Measurements from ENCODE around the gene ARIH2. TPM values are rescaled to one million over a fixed set of nuclear protein-coding genes. Genes with fewer than 3 reads are reported as not detected.

ARIH2 gene
- total RNA-seq, 1 experiment from 2014 or later, result 167 TPM

DNA sequence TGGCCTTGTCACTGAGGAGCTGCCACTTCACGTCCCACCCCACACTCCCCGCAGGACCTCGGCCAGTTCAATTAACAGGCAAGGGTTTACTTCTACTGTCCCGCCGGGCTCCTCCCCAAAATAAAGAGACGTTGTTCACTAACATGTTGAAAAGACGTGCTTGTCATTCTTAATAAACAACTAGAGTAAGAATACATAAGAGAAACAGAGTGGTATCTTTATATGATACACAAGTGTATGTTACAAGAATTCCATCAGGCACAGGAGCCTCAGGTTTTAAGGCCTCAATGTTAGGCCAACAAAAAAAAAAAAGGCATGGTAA, 110.9 kb downstream of the ARIH2 start:
- DNase-seq (ENCODE audit: unreplicated experiment), result no peak
- H3K36me3 Mint-ChIP-seq (ENCODE audit: insufficient read depth, unreplicated experiment), result peaks cover 92% of the 10 kb centered on the region
- ChIA-PET POLR2A (interaction anchor here (0.5 to 2.4 kb wide), 28 partner anchors 8 to 801 kb away, joined by 3 to 47 read pairs (median 4); partner anchors contain the start of genes ARIH2, DALRD3, LAMB2 and NICN1), CTCF (interaction anchor here (0.6 to 1.9 kb wide), 2 partner anchors 40 to 749 kb away, joined by 3 to 7 read pairs; no protein-coding TSS in a partner anchor)
- peak overlapping the region; percentile 95 for H3K4me3 Mint-ChIP-seq (ENCODE audit: unreplicated experiment)
- no peaks in the 10 kb centered on the region for H3K27me3 Mint-ChIP-seq (ENCODE audit: insufficient read depth, unreplicated experiment)
- H3K9me3 Mint-ChIP-seq (ENCODE audit: unreplicated experiment), result no peaks in the 10 kb centered on the region
- peaks cover 40% of the 10 kb centered on the region for H3K4me1 Mint-ChIP-seq (ENCODE audit: insufficient read depth, unreplicated experiment)
- intact Hi-C loops (cut with micrococcal nuclease), result loop anchor here (5.0 to 10.0 kb wide), 2 partner anchors 63 to 125 kb away; partner anchors contain the start of gene QRICH1
- peak overlapping the region; percentile 99 for H3K27ac Mint-ChIP-seq (ENCODE audit: low read depth, unreplicated experiment)
- TF ChIP-seq, protein P1, sequence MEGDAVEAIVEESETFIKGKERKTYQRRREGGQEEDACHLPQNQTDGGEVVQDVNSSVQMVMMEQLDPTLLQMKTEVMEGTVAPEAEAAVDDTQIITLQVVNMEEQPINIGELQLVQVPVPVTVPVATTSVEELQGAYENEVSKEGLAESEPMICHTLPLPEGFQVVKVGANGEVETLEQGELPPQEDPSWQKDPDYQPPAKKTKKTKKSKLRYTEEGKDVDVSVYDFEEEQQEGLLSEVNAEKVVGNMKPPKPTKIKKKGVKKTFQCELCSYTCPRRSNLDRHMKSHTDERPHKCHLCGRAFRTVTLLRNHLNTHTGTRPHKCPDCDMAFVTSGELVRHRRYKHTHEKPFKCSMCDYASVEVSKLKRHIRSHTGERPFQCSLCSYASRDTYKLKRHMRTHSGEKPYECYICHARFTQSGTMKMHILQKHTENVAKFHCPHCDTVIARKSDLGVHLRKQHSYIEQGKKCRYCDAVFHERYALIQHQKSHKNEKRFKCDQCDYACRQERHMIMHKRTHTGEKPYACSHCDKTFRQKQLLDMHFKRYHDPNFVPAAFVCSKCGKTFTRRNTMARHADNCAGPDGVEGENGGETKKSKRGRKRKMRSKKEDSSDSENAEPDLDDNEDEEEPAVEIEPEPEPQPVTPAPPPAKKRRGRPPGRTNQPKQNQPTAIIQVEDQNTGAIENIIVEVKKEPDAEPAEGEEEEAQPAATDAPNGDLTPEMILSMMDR (IDR thresholded peaks at IDR 0.05; ENCODE audit: unreplicated experiment), result no peak
- no TSS peak for BruUV-seq (replicated peaks)

DNA sequence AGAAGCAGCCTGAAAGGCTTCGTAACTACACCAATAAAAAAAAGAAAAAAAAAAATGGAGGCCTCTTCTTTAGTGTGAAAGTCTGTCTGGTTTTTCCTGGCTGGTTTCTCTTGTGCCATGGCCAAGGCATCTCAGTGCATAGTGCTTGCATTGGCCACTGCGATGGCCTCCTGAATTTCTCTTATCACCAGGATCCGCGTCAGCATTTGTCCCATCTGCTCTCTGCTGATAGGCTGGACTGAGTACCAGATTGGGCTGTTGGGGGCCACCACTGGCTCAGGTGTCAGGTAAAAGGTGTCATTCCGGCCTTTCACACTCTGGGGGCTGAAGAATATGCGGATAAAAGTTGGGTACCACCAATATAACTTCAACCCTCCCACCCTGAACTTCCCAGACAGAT, 111.7 kb downstream of the ARIH2 start:
- DNase-seq (ENCODE audit: unreplicated experiment), result no peak
- Mint-ChIP-seq H3K27me3 (ENCODE audit: insufficient read depth, unreplicated experiment) (no peaks in the 10 kb centered on the region), H3K9me3 (ENCODE audit: unreplicated experiment) (no peaks in the 10 kb centered on the region), H3K4me1 (ENCODE audit: insufficient read depth, unreplicated experiment) (peaks cover 37% of the 10 kb centered on the region), H3K27ac (ENCODE audit: low read depth, unreplicated experiment) (no peak overlapping the region), H3K4me3 (ENCODE audit: unreplicated experiment) (no peak overlapping the region), H3K36me3 (ENCODE audit: insufficient read depth, unreplicated experiment) (peaks cover 84% of the 10 kb centered on the region)
- POLR2A ChIA-PET, result no interaction called here
- intact Hi-C loops (cut with micrococcal nuclease), result no loop called here
- CTCF ChIA-PET, result interaction anchor here (2.9 kb wide), 1 partner anchor 8 kb away, joined by 14 read pairs; the partner anchor contains the start of gene NDUFAF3
- TF ChIP-seq, protein P1 (IDR thresholded peaks at IDR 0.05; ENCODE audit: unreplicated experiment), result no peak
- no TSS peak for BruUV-seq (replicated peaks)

DNA sequence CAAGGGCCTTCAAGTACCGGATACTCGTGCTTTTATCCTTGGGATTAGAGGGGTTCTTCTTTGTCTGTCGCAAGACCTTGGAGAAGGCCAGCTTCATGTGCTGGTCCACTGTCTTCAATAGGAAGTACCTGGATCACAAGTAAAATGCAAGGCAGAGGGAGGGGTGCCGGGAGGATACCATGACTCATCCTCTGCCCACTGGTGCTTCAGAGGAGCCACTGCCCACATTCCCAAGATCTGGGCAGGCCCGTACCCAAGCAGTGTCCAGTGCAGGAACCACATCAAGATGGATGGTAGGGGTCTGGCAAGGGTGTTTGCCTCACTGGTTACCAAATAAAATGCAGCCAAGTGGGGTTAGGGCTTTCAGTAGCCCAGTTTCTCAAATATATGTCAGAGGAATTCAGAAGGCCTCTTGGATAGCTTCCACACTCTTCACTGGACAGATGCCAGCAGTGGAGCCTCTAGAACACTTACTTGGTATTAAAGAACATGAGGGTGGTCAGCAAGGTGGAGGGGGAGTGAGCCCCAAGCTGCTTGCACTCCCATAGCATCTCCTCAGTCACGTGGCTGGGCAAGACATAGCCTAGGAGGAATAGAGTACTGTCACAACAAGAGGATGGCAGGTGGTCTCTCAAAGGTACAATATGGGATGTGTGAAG, 114.1 kb downstream of the ARIH2 start:
- BruUV-seq (replicated peaks), result no TSS peak
- Mint-ChIP-seq H3K36me3 (ENCODE audit: insufficient read depth, unreplicated experiment) (peaks cover 80% of the 10 kb centered on the region), H3K4me1 (ENCODE audit: insufficient read depth, unreplicated experiment) (peaks cover 23% of the 10 kb centered on the region), H3K27ac (ENCODE audit: low read depth, unreplicated experiment) (no peak overlapping the region), H3K27me3 (ENCODE audit: insufficient read depth, unreplicated experiment) (no peaks in the 10 kb centered on the region), H3K4me3 (ENCODE audit: unreplicated experiment) (no peak overlapping the region), H3K9me3 (ENCODE audit: unreplicated experiment) (no peaks in the 10 kb centered on the region)
- intact Hi-C loops (cut with micrococcal nuclease), result no loop called here
- ChIA-PET CTCF (interaction anchor here (2.9 kb wide), 1 partner anchor 10 kb away, joined by 14 read pairs; the partner anchor contains the start of gene NDUFAF3), POLR2A (interaction anchor here (0.9 to 1.8 kb wide), 7 partner anchors 9 to 114 kb away, joined by 3 to 14 read pairs (median 4); partner anchors contain the start of genes ARIH2, NDUFAF3, P4HTM and USP19)
- DNase-seq (ENCODE audit: unreplicated experiment), result peak; percentile 33
- TF ChIP-seq, protein P1 (IDR thresholded peaks at IDR 0.05; ENCODE audit: unreplicated experiment), result no peak

DNA sequence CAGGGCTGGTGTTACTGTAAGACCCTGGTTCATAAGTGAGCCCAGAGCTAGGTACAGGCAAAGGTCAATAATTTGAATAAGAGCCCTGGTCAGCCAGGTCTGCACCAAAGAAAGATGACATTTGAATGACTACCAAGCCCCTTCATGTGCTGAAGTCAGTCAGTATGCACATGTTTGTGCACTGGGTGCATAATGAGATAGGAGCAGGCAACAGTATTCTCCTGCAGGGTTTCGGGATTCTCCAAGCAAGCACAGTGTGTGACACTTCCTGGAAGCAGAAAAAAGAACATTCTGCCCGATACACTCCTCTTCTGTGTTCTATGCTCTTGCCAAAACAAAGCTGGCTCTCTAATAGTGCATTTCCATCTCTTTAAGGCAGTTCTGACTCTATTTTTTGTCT, 116.0 kb downstream of the ARIH2 start:
- Mint-ChIP-seq H3K36me3 (ENCODE audit: insufficient read depth, unreplicated experiment) (peaks cover 77% of the 10 kb centered on the region), H3K4me3 (ENCODE audit: unreplicated experiment) (no peak overlapping the region), H3K27ac (ENCODE audit: low read depth, unreplicated experiment) (no peak overlapping the region), H3K4me1 (ENCODE audit: insufficient read depth, unreplicated experiment) (peaks cover 8% of the 10 kb centered on the region), H3K27me3 (ENCODE audit: insufficient read depth, unreplicated experiment) (no peaks in the 10 kb centered on the region), H3K9me3 (ENCODE audit: unreplicated experiment) (no peaks in the 10 kb centered on the region)
- DNase-seq (ENCODE audit: unreplicated experiment), result no peak
- ChIA-PET POLR2A (interaction anchor here (0.6 to 1.1 kb wide), 3 partner anchors 13 to 73 kb away, joined by 3 read pairs; partner anchors contain the start of gene NDUFAF3), CTCF (interaction anchor here (0.6 to 1.5 kb wide), 3 partner anchors 32 to 181 kb away, joined by 3 to 6 read pairs (median 3); no protein-coding TSS in a partner anchor)
- intact Hi-C loops (cut with micrococcal nuclease), result no loop called here
- no TSS peak for BruUV-seq (replicated peaks)
- TF ChIP-seq, protein P1 (IDR thresholded peaks at IDR 0.05; ENCODE audit: unreplicated experiment), result no peak
